HL-60/S4 (cell line): ENCODE results near the gene ARL13B.
"Not testable (repeated sequence)": the region's sequence is repeated elsewhere in the genome, so short reads cannot be mapped to it uniquely, and the experiment has no call there.

Experiments used
- in situ Hi-C: fragments of 300-500 bp; cut with MboI; formaldehyde crosslinking; loops from 2 replicates; pipeline ENCODE4 v1.14.3; 2022; ENCODE audit warnings: low sequenced_read_pairs

ARL13B gene

DNA sequence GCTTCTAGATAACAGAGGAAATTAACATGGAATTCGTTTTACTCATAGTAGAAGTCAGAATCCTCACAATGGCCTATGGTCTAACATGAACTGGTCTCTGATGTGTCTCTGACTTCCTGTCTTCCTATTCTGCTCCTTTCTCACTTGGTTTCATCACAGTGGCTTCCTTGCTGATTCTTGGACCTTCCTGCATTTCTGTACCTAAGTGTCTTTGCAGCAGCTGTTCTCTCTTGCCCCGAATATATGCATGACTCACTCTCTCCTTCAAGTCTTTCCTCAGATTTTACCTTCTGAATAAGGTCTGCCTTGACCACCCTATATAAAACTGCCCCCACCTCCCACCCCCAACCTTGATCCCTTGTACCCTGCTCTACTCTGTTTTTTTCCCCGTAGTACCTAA, 14.1 kb downstream of the ARL13B start:
- in situ Hi-C loops = no loop called here

DNA sequence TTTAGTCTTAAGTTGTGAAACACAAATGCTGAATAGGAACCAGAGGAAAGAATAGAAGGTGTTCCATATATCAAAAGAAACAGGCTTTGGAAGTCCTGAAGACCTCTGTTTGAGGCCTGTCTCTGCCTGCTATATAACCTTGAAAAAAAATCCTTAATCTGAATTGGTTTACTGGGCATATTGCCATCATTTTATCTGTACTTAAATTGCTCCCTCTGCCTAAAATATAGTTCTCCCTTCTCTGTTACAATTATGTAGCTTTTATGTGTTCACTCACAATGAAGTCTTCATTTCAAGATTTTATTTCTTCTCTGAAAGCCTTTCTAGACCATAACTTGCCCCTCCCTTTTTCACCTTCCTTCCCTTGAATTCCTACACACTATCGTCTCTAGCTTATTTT, 21.2 kb downstream of the ARL13B start:
- in situ Hi-C loops = loop anchor here (25.0 kb wide), 1 partner anchor 111 kb away; no protein-coding TSS in a partner anchor

DNA sequence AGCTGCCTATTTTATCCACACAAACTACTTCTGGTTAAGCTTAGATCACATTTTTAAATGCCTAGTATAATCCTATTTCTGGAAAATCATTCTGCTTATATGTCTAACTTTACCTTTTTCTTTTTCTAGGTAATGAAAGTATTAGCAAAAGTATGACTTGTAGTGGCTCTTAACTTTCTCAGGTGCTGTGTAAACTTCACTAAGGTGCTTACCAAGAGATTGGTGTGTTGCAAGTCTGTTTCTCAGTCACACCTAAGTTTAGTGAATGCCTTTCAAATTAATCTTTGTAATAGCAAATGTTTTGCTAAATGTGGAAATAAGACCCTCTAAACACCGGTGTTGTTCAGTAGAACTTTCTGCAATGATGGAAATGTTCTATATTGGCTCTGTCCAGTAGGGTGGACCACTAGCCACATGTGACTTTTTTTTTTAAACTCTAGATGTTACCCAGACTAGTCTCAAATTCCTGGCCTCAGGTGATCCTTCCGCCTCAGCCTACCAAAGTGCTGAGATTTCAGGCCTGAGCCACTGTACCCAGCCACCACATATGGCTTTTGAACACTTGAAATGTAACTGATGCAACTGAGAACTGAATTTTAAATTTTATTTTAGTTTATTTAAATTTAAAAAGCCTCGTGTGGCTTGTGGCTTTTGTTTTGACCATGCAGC, 22.0 kb downstream of the ARL13B start:
- in situ Hi-C loops = loop anchor here (25.0 kb wide), 1 partner anchor 110 kb away; no protein-coding TSS in a partner anchor

DNA sequence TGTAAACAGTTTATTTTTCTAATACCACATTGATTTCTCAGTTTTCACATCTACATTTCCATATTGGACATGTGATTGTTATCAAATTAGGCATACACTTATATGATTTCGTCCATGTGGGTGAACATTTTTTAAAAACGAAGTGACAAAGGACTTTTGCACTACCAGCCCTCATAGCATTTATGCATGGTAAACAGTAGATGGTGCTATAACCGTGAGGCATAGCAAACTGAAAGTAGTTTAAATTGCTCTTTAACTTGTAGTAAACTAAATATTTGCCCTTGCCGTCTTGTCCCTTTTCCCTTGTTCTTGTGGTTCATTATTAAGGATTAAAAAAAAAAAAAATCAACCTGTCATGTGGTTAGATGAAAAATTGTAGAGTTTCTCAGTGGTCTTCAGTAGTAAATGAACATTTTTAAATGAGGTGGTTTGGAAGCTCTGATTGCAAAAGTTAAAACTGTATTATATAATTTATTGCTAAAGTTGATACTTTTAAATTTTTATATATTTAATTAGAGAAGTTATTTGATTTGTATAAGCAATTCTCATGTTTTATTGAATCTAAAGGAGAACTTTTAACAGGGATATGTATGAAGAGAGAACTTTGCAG, 24.5 kb downstream of the ARL13B start:
- in situ Hi-C loops = loop anchor here (25.0 kb wide), 1 partner anchor 108 kb away; no protein-coding TSS in a partner anchor

DNA sequence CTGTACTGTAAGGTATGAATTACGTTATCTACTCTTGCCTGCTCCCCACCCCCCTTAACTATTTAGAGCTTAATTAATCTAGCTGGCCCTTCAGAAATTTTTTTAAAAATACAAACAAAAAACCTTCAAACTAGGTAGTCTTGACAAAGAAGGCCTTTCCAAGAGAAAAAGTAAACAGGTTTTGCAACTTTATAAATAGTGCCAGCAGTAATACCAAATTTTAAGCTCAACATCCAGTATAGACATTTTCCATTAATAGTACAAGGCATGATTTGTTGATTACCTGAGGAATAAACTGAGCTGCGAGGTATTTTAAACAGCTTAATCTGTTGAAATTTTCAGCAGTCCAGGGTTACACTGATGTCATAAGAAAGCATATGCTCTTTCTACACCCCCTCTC, 28.3 kb downstream of the ARL13B start:
- in situ Hi-C loops = loop anchor here (25.0 kb wide), 1 partner anchor 104 kb away; no protein-coding TSS in a partner anchor

DNA sequence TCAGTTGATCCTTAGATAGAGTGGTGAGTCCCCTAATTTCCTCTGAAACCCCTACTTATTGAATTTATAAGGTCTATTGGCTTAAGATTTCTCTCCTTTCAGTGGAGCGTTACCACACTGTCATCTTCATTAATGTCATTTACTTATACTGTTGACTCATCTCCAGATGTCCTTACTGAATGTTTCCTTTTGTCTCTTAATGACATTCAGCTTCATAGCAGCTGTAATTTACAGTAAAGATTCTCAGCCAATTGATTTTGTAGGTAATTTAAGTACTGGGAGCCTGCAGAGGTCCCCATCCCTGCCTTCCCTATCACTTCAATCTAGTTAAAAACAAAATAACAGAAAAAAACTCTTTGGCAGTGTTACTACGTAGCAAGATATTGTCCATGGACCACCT, 29.7 kb downstream of the ARL13B start:
- in situ Hi-C loops = loop anchor here (25.0 kb wide), 1 partner anchor 103 kb away; no protein-coding TSS in a partner anchor

DNA sequence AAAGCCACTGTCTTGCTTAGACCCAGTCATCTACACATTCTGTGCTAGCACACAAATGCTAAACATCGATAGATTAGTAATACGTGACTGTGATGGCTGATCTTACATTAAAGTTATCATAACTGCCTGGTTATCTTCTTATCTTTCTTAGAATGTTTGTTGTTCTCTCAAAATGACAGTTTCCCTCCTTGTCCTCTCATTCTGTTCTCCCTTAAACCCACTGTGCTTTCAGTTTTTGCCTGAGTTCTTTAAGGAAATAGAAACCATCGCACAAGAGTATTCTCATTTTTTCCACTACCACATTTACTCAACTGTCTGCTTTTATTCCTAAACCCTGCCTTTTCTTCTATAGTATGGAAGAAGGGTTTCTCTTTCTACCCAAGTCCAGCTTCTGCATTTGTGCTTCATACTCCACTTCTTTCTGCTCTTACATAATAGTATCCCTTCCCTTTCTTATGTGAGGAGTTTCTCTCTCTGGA, 31.3 kb downstream of the ARL13B start:
- in situ Hi-C loops = loop anchor here (25.0 kb wide), 1 partner anchor 101 kb away; no protein-coding TSS in a partner anchor

DNA sequence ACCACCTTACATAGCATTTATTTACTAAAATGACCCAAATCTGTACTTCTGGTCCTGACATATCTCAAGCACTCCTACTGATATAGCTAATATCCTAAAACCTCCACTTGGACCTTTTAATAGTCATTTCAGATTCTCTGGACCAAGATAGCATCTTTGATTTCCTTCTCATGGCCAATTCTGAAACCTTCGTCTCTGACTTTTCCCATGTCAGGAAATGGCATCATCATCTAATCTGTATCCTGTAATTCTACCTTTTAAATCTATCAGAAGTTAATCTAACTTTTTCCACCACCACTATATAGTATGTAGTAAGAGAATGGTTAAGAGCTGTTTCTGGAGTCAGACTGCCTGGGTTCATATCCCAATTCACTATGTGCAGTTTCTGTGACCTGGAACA, 32.2 kb downstream of the ARL13B start:
- in situ Hi-C loops = loop anchor here (25.0 kb wide), 1 partner anchor 100 kb away; no protein-coding TSS in a partner anchor

DNA sequence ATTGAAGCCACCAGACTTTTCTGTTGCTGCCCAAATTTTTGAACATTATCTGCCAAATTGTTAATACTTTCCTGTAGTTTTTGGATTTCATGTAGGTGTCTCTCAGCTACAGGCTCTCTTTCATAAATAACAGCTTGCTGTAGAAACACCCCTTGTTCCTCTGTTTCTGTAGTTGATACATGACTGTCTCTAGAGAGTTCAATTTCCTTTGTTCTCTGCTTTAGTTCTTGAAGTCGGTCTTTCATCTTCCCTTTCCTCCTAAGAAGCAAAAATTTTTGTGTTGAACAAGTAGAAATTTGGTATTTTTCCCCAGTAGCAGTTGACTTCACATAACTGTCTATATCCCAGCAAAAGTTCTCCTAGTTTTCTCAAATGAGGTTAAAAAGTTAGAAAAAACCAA, 35.1 kb downstream of the ARL13B start:
- in situ Hi-C loops = loop anchor here (25.0 kb wide), 1 partner anchor 97 kb away; no protein-coding TSS in a partner anchor

DNA sequence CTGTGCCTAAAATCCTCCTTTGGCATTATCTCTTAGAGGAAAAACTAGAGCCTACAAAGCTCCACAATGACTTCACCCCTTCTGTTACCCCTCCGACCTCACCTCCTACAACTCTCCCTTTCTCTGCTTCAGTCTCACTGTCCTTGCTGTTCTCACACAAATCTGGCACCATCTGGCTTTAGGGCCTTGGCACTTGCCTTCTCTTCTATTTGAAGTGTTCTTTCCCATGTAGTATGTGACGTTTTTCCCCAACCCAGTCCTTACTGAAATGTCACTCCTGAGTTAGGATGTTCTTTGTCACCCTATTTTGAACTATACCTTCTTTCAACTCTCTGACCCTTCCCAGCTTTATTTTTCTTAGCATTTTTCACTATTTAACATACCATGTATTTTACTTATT, 39.7 kb downstream of the ARL13B start:
- in situ Hi-C loops = loop anchor here (25.0 kb wide), 1 partner anchor 93 kb away; no protein-coding TSS in a partner anchor

DNA sequence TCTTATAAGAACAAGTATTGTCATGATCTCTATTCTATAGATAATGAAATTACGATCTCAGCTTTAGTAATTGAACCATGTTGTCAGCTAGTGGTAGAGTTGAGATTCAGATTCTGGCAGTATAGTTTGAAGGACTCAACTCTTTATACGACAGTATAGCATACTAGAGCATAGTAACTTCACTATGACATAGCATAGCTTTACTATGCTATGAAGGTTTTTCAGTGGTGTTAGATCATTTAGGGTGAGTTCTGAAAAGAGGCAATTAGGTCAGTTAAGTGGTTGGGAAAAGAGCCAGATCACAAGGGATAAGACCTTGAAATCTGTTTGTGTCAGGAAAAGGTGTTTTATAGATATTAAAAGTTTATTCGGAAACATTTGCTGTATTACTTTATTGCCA, 40.3 kb downstream of the ARL13B start:
- in situ Hi-C loops = loop anchor here (25.0 kb wide), 1 partner anchor 92 kb away; no protein-coding TSS in a partner anchor

DNA sequence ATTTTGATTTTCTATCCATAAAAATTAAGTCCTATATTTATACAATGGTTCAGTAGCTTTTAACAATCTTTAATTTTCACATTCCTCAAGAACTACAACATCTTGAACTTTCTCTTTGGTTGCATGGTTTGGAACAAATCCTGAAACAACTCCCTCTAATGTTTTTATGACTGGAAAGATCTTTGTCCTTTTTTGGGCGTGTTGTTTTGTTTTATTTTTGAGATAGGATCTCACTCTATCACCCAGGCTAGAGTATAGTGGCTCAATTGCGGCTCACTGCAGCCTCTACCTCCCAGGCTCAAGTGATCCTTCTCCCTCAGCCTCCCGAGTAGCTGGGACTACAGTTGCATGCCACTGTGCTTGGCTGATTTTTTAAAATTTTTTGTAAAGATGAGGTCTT, 44.4 kb downstream of the ARL13B start:
- in situ Hi-C loops = loop anchor here (25.0 kb wide), 1 partner anchor 88 kb away; no protein-coding TSS in a partner anchor

DNA sequence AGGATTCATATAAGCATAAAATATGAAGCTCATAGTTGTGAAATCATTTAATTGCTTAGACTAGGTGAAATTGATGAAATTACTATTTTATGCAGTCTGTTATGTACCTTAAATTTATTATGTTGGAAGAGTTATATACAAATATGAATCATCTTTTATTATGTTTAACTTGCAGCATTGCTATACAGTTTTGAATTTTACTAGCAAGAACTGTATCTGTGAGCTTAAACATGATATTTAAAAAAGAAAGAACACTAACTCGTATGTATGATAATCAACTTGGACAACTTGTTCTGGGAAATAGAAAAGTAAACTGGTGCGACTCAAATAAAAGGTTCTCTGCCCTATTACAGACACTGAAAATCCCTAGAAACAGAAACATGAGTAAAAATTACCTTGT, 46.7 kb downstream of the ARL13B start:
- in situ Hi-C loops = no loop called here

DNA sequence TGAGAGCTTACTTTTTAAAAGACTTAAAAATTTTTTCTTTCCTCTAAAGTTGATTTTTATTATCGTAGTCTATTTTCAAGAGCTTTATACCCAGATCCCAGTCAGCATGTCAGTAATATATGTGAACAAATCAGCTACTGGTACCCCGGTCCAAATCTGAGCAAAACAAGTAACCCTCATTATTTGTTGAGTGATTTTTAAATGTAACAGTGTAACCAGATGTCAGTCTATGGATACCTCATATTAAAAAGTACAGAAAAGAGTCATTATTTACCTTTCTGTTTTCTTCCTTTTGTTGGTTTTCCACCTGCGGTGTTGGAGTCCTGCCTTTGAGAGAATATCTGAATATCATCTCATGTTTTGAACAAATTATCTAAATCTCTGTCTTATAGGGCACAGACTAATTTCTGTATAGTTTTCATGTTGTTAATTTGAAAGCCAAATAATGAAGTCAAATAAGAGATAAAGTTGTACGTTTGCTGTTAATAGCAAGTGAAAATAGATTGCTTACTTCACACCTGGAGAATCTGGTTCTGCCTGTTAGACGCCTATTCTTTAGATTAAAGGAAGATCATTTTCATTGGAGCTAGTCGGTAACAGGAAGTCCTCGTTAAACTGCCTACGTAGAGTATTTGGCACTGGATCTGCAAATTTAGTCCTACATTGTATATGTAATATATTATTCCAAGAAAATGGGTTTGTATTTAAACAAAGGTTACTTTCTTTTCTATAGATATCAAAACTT, 48.3 kb downstream of the ARL13B start, which contains the start of gene STX19:
Gene STX19 (minus strand): TSS at position 505 of the 745 bp plus-strand sequence. CDS start 13,328 bp downstream, outside the sequence.
- in situ Hi-C loops = no loop called here

DNA sequence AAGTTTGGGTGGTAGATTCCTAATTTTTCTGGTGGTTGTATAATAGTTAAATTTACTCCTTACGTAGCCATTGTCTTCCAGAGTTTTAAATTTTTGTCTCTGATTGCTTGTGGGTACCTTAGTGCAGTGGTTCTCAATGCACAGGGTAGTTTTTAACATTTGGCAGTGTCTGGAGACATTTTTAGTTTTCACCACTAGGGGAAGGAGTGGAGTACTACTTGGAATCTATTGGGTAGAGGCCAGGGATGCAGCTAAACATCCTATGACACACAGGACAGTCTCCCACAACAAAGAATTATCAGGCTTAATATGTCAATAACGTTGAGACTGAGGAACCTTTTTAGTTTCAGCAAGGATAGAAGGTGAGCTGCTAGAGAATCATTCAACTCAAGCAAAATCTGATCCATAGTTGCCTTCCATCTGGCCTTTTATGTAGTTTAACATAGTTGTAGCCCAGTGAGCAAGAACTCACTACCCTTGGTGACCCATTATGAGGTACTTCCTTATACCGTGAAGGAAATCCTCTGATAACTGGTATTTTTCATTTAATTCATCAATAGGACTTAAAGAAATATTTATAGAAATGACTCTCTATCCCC, 57.1 kb downstream of the ARL13B start:
- in situ Hi-C loops = no loop called here

DNA sequence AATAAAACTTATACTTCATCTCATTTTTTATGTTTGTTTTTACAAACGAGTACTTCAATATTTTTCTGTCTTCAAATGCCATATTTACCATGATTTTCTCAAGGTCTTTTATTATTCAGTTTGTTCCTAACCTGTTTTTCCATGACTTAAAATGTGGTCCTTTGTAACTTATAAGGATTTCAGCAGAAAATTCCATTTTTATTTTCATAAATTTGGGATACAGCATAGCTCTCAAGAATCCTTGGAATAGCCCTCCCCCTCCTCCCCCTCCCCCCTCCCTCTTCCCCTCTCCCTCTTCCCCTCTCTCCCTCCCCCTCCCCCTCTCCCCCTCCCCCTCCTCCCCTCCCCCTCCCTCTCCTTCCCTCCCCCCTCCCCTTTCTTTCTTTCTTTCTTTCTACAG, 63.3 kb downstream of the ARL13B start:
- in situ Hi-C loops = no loop called here

DNA sequence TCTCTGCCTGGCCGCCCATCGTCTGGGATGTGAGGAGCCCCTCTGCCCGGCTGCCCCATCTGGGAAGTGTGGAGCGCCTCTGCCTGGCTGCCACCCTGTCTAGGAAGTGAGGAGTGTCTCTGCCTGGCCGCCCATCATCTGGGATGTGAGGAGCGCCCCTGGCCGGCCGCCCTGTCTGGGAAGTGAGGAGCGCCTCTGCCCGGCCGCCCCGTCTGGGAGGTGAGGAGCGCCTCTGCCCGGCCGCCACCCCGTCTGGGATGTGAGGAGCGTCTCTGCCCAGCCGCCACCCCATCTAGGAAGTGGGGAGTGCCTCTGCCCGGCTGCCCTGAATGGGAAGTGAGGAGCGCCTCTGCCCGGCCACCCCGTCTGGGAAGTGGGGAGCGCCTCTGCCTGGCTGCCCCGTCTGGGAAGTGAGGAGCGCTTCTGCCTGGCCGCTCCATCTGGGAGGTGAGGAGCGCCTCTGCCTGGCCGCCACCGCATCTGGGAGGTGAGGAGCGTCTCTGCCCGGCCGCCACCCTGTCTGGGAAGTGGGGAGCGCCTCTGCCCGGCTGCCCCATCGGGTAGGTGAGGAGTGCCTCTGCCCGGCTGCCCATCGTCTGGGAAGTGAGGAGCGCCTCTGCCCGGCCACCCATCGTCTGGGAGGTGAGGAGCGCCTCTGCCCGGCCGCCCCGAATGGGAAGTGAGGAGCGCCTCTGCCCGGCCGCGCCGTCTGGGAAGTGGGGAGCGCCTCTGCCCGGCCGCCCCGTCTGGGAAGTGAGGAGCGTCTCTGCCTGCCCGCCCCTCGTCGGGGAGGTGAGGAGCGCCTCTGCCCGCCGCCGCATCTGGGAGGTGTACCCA, 64.4 kb downstream of the ARL13B start:
- in situ Hi-C loops = not testable (repeated sequence)

DNA sequence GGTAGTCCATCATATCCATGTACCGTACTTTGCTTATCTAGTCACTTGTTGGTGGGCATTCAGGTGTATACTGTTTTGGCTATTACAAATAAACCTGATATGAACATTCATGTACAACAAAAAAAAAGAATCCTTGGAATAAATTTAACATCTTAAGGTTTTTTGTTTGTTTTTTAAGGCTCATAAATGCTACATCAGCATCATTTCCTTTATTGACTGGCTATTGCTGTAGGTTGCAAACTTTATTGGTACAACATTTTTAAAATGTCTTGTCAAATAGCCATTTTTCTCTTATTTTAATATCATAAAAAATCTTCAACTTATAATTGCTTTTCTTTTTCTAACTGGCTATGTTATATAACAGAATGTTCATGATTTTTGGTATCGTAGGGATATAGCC, 66.6 kb downstream of the ARL13B start:
- in situ Hi-C loops = no loop called here

DNA sequence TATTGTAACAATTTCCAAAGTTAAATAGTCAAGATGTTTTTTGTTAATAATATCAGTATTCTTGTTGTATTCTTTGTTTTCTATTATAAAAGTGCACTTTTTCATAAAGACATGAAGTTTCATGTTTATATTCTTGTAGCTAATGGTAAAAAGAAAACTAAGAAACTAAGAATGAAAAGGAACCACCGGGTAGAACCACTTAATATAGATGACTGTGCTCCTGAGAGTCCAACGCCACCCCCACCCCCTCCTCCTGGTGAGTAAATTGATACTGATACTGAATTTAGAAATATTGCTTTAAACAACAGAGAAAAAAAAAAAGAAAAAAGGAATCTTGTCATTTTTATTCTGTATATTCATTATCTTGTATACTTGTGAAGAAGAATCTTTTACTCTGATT, 69.3 kb downstream of the ARL13B start:
- in situ Hi-C loops = no loop called here

DNA sequence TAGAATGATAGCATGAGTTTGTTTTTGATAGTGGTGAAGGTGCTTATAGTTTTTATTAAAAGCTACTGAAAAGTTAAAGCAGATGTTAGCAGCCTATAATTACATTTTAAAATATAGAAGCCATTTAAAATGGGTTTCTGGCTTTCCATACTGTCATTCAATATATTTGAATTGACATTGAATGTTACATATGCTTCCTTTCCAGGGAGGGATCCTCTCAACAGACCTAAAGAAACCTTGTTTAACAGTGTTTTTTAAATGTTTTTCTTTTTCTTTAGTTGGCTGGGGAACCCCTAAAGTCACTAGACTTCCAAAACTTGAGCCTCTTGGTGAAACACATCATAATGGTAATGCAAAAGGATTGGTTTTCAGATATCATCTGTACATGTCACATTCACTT, 70.6 kb downstream of the ARL13B start:
- in situ Hi-C loops = no loop called here
